ENCODE results near the gene LCN6. TPM values are rescaled to one million over a fixed set of nuclear protein-coding genes. Genes with fewer than 3 reads are reported as not detected.
"Not testable (repeated sequence)": the region's sequence is repeated elsewhere in the genome, so short reads cannot be mapped to it uniquely, and the experiment has no call there.

The LCN6 gene
- not detected for polyA plus RNA-seq (ENCODE audit: insufficient read length in 3 of 3)

- DNase-seq (ENCODE audit: low read depth in 3 of 3, low spot score in 2 of 3): no peak
Observed at GRCh38 chr9:136748201-136748600, at the start of gene LCN6. Gene LCN6, minus strand, starts transcription at chr9:136748525. Its CDS starts 42 bp downstream, at chr9:136748483.

GRCh38 chr9:136796775-136797347, 48.5 kb upstream of the LCN6 start:
- DNase-seq (ENCODE audit: low read depth in 3 of 3, low spot score in 2 of 3): not testable (repeated sequence)

GRCh38 chr9:136796238-136796774, 48.0 kb upstream of the LCN6 start, which contains the start of gene CCDC183:
Gene CCDC183, plus strand, starts transcription at chr9:136796338. Its CDS starts 60 bp downstream, at chr9:136796398.
- no peak for DNase-seq (ENCODE audit: low read depth in 3 of 3, low spot score in 2 of 3)

GRCh38 chr9:136795000-136795348, 46.6 kb upstream of the LCN6 start:
- no peak for DNase-seq (ENCODE audit: low read depth in 3 of 3, low spot score in 2 of 3)

- DNase-seq (ENCODE audit: low read depth in 3 of 3, low spot score in 2 of 3): no peak
Observed at GRCh38 chr9:136794281-136794999, 46.1 kb upstream of the LCN6 start.

- no peak for DNase-seq (ENCODE audit: low read depth in 3 of 3, low spot score in 2 of 3)
Observed at GRCh38 chr9:136793086-136793946, 45.0 kb upstream of the LCN6 start.

- no peak for DNase-seq (ENCODE audit: low read depth in 3 of 3, low spot score in 2 of 3)
Observed at GRCh38 chr9:136792321-136793085, 44.2 kb upstream of the LCN6 start.

GRCh38 chr9:136791516-136792276, 43.4 kb upstream of the LCN6 start:
- no peak for DNase-seq (ENCODE audit: low read depth in 3 of 3, low spot score in 2 of 3)

- DNase-seq (ENCODE audit: low read depth in 3 of 3, low spot score in 2 of 3): peak; percentile 94 to 98 (median 97)
Observed at GRCh38 chr9:136790640-136791515, 42.6 kb upstream of the LCN6 start, which contains the start of gene TMEM141. Gene TMEM141, plus strand, starts transcription at chr9:136791344. Its CDS starts 27 bp downstream, at chr9:136791371.

GRCh38 chr9:136789523-136789937, 41.2 kb upstream of the LCN6 start:
- DNase-seq (ENCODE audit: low read depth in 3 of 3, low spot score in 2 of 3): no peak

GRCh38 chr9:136788644-136789522, 40.6 kb upstream of the LCN6 start:
- DNase-seq (ENCODE audit: low read depth in 3 of 3, low spot score in 2 of 3): not testable (repeated sequence)

GRCh38 chr9:136787690-136788400, 39.5 kb upstream of the LCN6 start:
- DNase-seq (ENCODE audit: low read depth in 3 of 3, low spot score in 2 of 3): no peak

GRCh38 chr9:136786983-136787382, 38.7 kb upstream of the LCN6 start:
- not testable (repeated sequence) for DNase-seq (ENCODE audit: low read depth in 3 of 3, low spot score in 2 of 3)

- DNase-seq (ENCODE audit: low read depth in 3 of 3, low spot score in 2 of 3): no peak
Observed at GRCh38 chr9:136786451-136786850, 38.1 kb upstream of the LCN6 start.

- not testable (repeated sequence) for DNase-seq (ENCODE audit: low read depth in 3 of 3, low spot score in 2 of 3)
Observed at GRCh38 chr9:136785565-136786355, 37.4 kb upstream of the LCN6 start.

- no peak for DNase-seq (ENCODE audit: low read depth in 3 of 3, low spot score in 2 of 3)
Observed at GRCh38 chr9:136784997-136785361, 36.7 kb upstream of the LCN6 start.

Measured in right renal cortex interstitium (tissue), 3 donors.